ENCODE data around the gene SMNDC1.

DNA sequence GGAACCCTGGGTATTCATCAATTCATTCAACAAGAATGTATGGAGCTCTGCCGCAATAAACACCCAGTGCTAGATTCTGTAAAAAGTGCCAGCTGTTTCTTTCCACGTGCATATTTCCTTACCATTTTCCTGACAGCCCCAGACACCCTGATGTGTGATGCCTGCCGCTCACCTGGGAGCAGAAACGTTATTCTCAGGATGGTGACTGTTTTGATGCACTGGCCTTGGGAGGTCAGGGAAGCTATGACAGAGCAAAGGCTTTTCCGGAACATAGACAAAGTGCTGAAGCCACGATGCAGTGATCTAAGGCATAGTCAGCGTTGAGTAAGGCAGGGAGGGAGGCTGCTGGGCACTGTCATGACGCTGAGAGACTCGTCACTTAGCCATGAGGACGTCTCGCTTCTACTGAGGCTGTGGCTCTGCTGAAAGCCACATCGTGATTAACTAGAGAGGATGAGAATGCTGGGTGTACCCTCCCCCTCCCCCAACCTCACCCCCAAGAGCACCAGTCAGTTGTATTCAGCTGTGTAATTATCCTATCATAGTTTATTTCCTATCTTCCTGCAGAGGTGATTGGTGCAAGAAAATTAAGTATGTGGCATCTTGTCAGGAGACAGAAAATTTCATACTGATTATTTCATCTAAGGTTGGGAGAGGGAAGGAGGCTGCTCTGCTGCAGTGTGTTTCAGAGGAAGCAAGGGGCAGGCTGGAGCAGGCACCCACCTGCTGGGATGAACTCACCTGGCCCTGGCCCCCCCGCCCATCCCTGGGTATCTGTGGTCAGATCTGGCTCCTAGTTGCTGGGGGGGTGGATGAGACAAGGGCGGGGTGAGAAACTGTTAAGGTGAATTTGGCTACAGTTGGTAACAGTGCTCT lies 48.8 kb upstream of the SMNDC1 start:
- TF ChIP-seq, protein P1, sequence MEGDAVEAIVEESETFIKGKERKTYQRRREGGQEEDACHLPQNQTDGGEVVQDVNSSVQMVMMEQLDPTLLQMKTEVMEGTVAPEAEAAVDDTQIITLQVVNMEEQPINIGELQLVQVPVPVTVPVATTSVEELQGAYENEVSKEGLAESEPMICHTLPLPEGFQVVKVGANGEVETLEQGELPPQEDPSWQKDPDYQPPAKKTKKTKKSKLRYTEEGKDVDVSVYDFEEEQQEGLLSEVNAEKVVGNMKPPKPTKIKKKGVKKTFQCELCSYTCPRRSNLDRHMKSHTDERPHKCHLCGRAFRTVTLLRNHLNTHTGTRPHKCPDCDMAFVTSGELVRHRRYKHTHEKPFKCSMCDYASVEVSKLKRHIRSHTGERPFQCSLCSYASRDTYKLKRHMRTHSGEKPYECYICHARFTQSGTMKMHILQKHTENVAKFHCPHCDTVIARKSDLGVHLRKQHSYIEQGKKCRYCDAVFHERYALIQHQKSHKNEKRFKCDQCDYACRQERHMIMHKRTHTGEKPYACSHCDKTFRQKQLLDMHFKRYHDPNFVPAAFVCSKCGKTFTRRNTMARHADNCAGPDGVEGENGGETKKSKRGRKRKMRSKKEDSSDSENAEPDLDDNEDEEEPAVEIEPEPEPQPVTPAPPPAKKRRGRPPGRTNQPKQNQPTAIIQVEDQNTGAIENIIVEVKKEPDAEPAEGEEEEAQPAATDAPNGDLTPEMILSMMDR (IDR thresholded peaks at IDR 0.05; ENCODE audit: insufficient read depth, low read depth, low read length) = no peak
- TF ChIP-seq EZH2 (IDR thresholded peaks at IDR 0.05; ENCODE audit: insufficient read depth, low read length) = no peak
